ENCODE measurements around the gene DGKZ.

DNA sequence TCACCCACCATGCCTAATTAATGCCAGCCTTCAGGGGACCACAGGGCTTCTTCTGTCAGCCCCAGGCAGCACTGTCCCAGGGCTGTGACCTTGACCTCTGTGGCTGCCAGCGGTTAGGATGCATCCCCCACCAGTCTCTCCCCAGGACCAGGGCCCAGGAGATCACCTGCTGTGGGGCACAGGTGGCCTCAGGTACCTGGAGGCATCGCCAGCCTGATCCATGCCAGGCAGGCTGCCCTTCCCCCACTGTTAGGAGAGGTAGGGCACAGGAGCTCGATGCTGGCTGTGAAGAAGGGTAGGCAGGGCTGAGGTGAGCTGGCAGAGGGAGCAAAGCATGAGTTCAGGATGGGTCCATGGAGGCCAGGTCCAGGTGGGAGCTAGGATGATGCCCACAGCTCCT is 17.5 kb downstream of the DGKZ start:
- TF ChIP-seq POLR2A (IDR thresholded peaks at IDR 0.05) (no peak), POLR2AphosphoS5 (IDR thresholded peaks at IDR 0.05) (no peak), EP300 (IDR thresholded peaks at IDR 0.05) (no peak)
- TF ChIP-seq, protein P1, sequence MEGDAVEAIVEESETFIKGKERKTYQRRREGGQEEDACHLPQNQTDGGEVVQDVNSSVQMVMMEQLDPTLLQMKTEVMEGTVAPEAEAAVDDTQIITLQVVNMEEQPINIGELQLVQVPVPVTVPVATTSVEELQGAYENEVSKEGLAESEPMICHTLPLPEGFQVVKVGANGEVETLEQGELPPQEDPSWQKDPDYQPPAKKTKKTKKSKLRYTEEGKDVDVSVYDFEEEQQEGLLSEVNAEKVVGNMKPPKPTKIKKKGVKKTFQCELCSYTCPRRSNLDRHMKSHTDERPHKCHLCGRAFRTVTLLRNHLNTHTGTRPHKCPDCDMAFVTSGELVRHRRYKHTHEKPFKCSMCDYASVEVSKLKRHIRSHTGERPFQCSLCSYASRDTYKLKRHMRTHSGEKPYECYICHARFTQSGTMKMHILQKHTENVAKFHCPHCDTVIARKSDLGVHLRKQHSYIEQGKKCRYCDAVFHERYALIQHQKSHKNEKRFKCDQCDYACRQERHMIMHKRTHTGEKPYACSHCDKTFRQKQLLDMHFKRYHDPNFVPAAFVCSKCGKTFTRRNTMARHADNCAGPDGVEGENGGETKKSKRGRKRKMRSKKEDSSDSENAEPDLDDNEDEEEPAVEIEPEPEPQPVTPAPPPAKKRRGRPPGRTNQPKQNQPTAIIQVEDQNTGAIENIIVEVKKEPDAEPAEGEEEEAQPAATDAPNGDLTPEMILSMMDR (IDR thresholded peaks at IDR 0.05), result no peak

Data from sigmoid colon (tissue), 4 donors.